K562 (cell line): ENCODE results near the gene SMARCC1. TPM values are rescaled to one million over a fixed set of nuclear protein-coding genes. Genes with fewer than 3 reads are reported as not detected.

Experiments used
- ATAC-seq: fragments of 200-7000 bp; cut with Tn5 transposase; 3 replicates; pipeline ENCODE4 v1.9.1; 2020; ENCODE audit warnings: moderate library complexity
- BruUV-seq: library from RNA; stranded (reverse); fragments of 400-500 nt; replicated peaks from 2 replicates; lab custom pipeline; 2021; lab: Mats Ljungman, UMichigan
- CTCF ChIA-PET: fragments of 300-600 bp; formaldehyde crosslinking; extraction: SDS; loops from one replicate; lab custom pipeline; 2021; ENCODE audit warnings: low intra/inter-chr PET ratio; lab: Yijun Ruan, JAX
- POLR2A ChIA-PET: fragments of 300-600, 350-650 bp; sonication (Branson Sonifier 250); formaldehyde crosslinking; extraction: SDS; loops from one replicate; lab custom pipeline; 2021; ENCODE audit warnings: antibody characterized with exemption, inconsistent platforms; lab: Yijun Ruan, JAX
- DNase-seq, 4 experiments: peaks; one replicate each; pipeline versions ENCODE4 v3.0.0 to v3.0.0-alpha.2; 2011 to 2018; ENCODE audit warnings: low spot score in 3 of 4, mixed read lengths in 3 of 4; ENCODE audit errors: extremely low read depth in 1 of 4
- FAIRE-seq: peaks from 2 replicates; lab custom pipeline; 2011; peaks lifted over from hg19 to GRCh38; lab: Jason Lieb, UNC
- H2AFZ ChIP-seq: 2 replicates; pipeline ENCODE4 v1.6.0; 2011; ENCODE audit warnings: low read depth, low read length, control low read depth, inconsistent platforms
- H3K27ac ChIP-seq: fragments of 200-600 bp; 3 replicates; pipeline ENCODE4 v1.8.0; 2011; ENCODE audit warnings: low read depth, mild to moderate bottlenecking, control low read depth, inconsistent platforms, low read length, moderate library complexity, mixed read lengths; ENCODE audit errors: extremely low read depth
- H3K27me3 ChIP-seq, 2 experiments: fragments of 300-600 bp in 1 of 2; 2 replicates in 1 of 2; 3 replicates in 1 of 2; pipeline versions ENCODE4 v1.6.0 to v1.8.0; 2011; ENCODE audit warnings: inconsistent platforms in 2 of 2, low read length in 2 of 2, mild to moderate bottlenecking in 1 of 2, mixed read lengths in 1 of 2, moderate library complexity in 1 of 2; ENCODE audit not compliant: control insufficient read depth in 2 of 2, insufficient read depth in 2 of 2
- H3K36me3 ChIP-seq: fragments of 300-600 bp; 3 replicates; pipeline ENCODE4 v1.8.0; 2011; ENCODE audit warnings: mild to moderate bottlenecking, low read length, inconsistent platforms; ENCODE audit not compliant: control insufficient read depth, insufficient read depth
- H3K4me1 ChIP-seq, 2 experiments: fragments of 200-600 bp in 1 of 2; replicated peaks in 1 of 2; 2 replicates in 1 of 2; 3 replicates in 1 of 2; pipeline versions ENCODE4 v1.5.1 to v1.8.0; 2011; ENCODE audit warnings: inconsistent platforms in 2 of 2, low read length in 2 of 2, mild to moderate bottlenecking in 1 of 2, mixed read lengths in 1 of 2, moderate library complexity in 1 of 2; ENCODE audit not compliant: control insufficient read depth in 2 of 2, insufficient read depth in 2 of 2
- H3K4me2 ChIP-seq: 2 replicates; pipeline ENCODE4 v1.6.1; 2011; ENCODE audit warnings: low read length, control low read depth, inconsistent platforms, mixed read lengths; ENCODE audit not compliant: insufficient read depth
- H3K4me3 ChIP-seq: fragments of 200-600 bp; sonication (generic), shearing (Covaris generic); 2 replicates; pipeline ENCODE4 v1.5.1; 2016; ENCODE audit warnings: control low read depth, inconsistent platforms
- H3K79me2 ChIP-seq: fragments of 200-600 bp; 3 replicates; pipeline ENCODE4 v1.8.0; 2011; ENCODE audit warnings: low read length, inconsistent platforms; ENCODE audit not compliant: control insufficient read depth, insufficient read depth
- H3K9ac ChIP-seq, 2 experiments: 2 replicates each; pipeline versions ENCODE4 v1.6.0 to v1.6.1; 2011; ENCODE audit warnings: low read depth in 2 of 2, low read length in 2 of 2, control low read depth in 1 of 2, inconsistent platforms in 1 of 2, mild to moderate bottlenecking in 1 of 2, mixed read lengths in 1 of 2; ENCODE audit not compliant: insufficient read depth in 1 of 2
- H3K9me1 ChIP-seq: one replicate; pipeline ENCODE4 v1.6.0; 2011; ENCODE audit warnings: inconsistent platforms, mild to moderate bottlenecking, low read length, moderate library complexity; ENCODE audit not compliant: control insufficient read depth, insufficient read depth
- H3K9me3 ChIP-seq: replicated peaks from 2 replicates; pipeline ENCODE4 v1.5.1; 2011; ENCODE audit warnings: low read depth, low read length, inconsistent platforms; ENCODE audit not compliant: control insufficient read depth, insufficient read depth
- H4K20me1 ChIP-seq: replicated peaks from 2 replicates; pipeline ENCODE4 v1.6.1; 2011; ENCODE audit warnings: low read length, inconsistent platforms, mixed read lengths; ENCODE audit not compliant: control insufficient read depth, insufficient read depth
- ATF4 ChIP-seq: fragments of 450-650 bp; formaldehyde crosslinking; IDR thresholded peaks from 2 replicates; pipeline ENCODE4 v1.4.0; 2022; ENCODE audit warnings: mild to moderate bottlenecking, moderate library complexity
- CHD4 ChIP-seq: fragments of 200-600 bp; sonication (generic); IDR thresholded peaks from 3 replicates; pipeline ENCODE4 v1.6.1; 2012; ENCODE audit warnings: low read depth, mild to moderate bottlenecking, mixed read lengths, low read length, inconsistent platforms; ENCODE audit not compliant: insufficient read depth, insufficient replicate concordance, poor library complexity, severe bottlenecking
- EP400 ChIP-seq: fragments of 450-650 bp; IDR thresholded peaks from 2 replicates; pipeline ENCODE4 v1.6.1; 2017; ENCODE audit warnings: antibody characterized with exemption, mild to moderate bottlenecking, moderate library complexity
- SMC3 ChIP-seq: conservative IDR thresholded peaks from 2 replicates; pipeline ENCODE4 v1.6.1; 2011; ENCODE audit warnings: low read depth, low read length, improper control_type of control experiment; ENCODE audit not compliant: insufficient read depth
- SREBF1 ChIP-seq: fragments of 150-350 bp; IDR thresholded peaks from 2 replicates; pipeline ENCODE4 v1.6.1; 2014; ENCODE audit warnings: antibody characterized with exemption, low read depth, low read length, borderline replicate concordance
- STAG1 ChIP-seq: sonication (generic); formaldehyde crosslinking; IDR thresholded peaks from 2 replicates; pipeline ENCODE4 v1.5.0; 2020; ENCODE audit warnings: missing genetic modification reagents, borderline replicate concordance
- ZNF239 ChIP-seq: fragments of 250-450 bp; sonication (Bioruptor Pico); IDR thresholded peaks from 2 replicates; pipeline ENCODE4 v1.4.0; 2020; ENCODE audit warnings: mild to moderate bottlenecking
- ZNF354B ChIP-seq: fragments of 250-450 bp; sonication (Bioruptor Pico); IDR thresholded peaks from 2 replicates; pipeline ENCODE4 v1.4.0; 2020
- ZNF785 ChIP-seq: fragments of 250-450 bp; sonication (Bioruptor Pico); IDR thresholded peaks from 2 replicates; pipeline ENCODE4 v1.4.0; 2020; ENCODE audit warnings: mild to moderate bottlenecking
- WGBS: fragments of 100-300 bp; shearing (Covaris generic); methylation state at CpG from one replicate; pipeline ENCODE4 v1.1.6; 2016; ENCODE audit warnings: low coverage, mixed read lengths; ENCODE audit not compliant: insufficient coverage; ENCODE audit errors: missing lambda C conversion rate; 5-methylcytosine and 5-hydroxymethylcytosine counted together
- in situ Hi-C: fragments of 300-500 bp; cut with MboI; formaldehyde crosslinking; loops from 4 replicates; pipeline ENCODE4 v1.15.0; 2018; ENCODE audit warnings: inconsistent platforms, mixed read lengths
- intact Hi-C: fragments of 100-400 bp; cut with micrococcal nuclease; formaldehyde crosslinking; loops from 2 replicates; pipeline ENCODE4 v1.14.2; 2022
- polyA plus RNA-seq, 8 experiments: library from polyadenylated mRNA; depleted of rRNA in 4 of 8; stranded (reverse) in 5 of 8; unstranded in 3 of 8; fragments of >200 nt; fragmentation: Nextera tagmentation in 2 of 8; fragmentation: Illumina TruSeq in 1 of 8; extraction: Ambion mirVana in 2 of 8; extraction: Trizol in 1 of 8; gene quantifications; 2 replicates each; pipeline versions ENCODE4 v1.2.1 to v1.2.3, GENCODE V29; 2011 to 2014; ENCODE audit warnings: inconsistent platforms in 1 of 8, missing spikeins in 1 of 8
- total RNA-seq, 7 experiments: library from RNA; depleted of rRNA in 6 of 7; stranded (reverse); fragments of >200 nt in 6 of 7; fragmentation: Illumina TruSeq in 2 of 7; extraction: Trizol in 2 of 7; gene quantifications; 2 replicates each; pipeline versions ENCODE4 v1.2.1 to v1.2.3, GENCODE V29; 2011 to 2021; ENCODE audit warnings: low replicate concordance in 1 of 7

The SMARCC1 gene
- total and polyA plus RNA-seq, 9 of the 15 experiments (the other 6 are each of a cell fraction or from before 2014, with no cell fraction given) = 20.7 to 199 (median 66.0) TPM

GRCh38 chr3:47661121-47661752, 120.5 kb downstream of the SMARCC1 start:
- no peaks in the 10 kb centered on the region; a peak in 1 of 5 replicates for H3K4me1 ChIP-seq
- H3K27me3 ChIP-seq = no peaks in the 10 kb centered on the region
- H3K79me2 ChIP-seq = peaks cover 22% of the 10 kb centered on the region; the same call in 2 of the 3 replicates
- no peak for TF ChIP-seq ZNF785 (CRISPR knock-in tag)
- no peak for TF ChIP-seq ATF4 (CRISPR knock-in tag)
- TF ChIP-seq ZNF354B (CRISPR knock-in tag) = no peak
- no peak for TF ChIP-seq SREBF1
- TF ChIP-seq EP400 = no peak
- TF ChIP-seq CHD4 = no peak
- TF ChIP-seq ZNF239 (CRISPR knock-in tag) = no peak
- TF ChIP-seq STAG1 (CRISPR knock-in tag) = no peak
- no peak for TF ChIP-seq SMC3
- WGBS = 94% methylated on average over 5 of the region's 5 CpGs
- FAIRE-seq (no peak), ATAC-seq (peak; percentile 42; the same call in 1 of the 3 replicates), DNase-seq (peak in 3 of 4 experiments; percentile 13 to 31 (median 19))
- H3K9me3 ChIP-seq = peaks cover 3% of the 10 kb centered on the region
- ChIA-PET POLR2A (interaction anchor here (0.7 to 1.3 kb wide), 2 partner anchors 32 to 55 kb away, joined by 3 read pairs; no protein-coding TSS in a partner anchor), CTCF (no interaction called here)
- no peak overlapping the region for H3K27ac ChIP-seq
- no peak overlapping the region for H3K4me3 ChIP-seq
- no peak overlapping the region for H3K4me2 ChIP-seq
- no peak overlapping the region for H2AFZ ChIP-seq
- no TSS peak for BruUV-seq
- peaks cover 79% of the 10 kb centered on the region for H3K36me3 ChIP-seq
- no peaks in the 10 kb centered on the region for H3K9me1 ChIP-seq
- in situ Hi-C loops (no loop called here), intact Hi-C loops (no loop called here)
- H4K20me1 ChIP-seq = no peaks in the 10 kb centered on the region
- H3K9ac ChIP-seq = no peak overlapping the region
